Hepatocyte (in vitro differentiated cells): ENCODE results near the gene DYRK1A.

Experiments
- EZH2phosphoT487 ChIP-seq: fragments of 200-600 bp; sonication (generic); IDR thresholded peaks from one replicate; pipeline ENCODE4 v1.6.1; 2018; ENCODE audit warnings: antibody characterized with exemption, mild to moderate bottlenecking, low read depth, moderate library complexity; ENCODE audit not compliant: unreplicated experiment, severe bottlenecking
- TF ChIP-seq, protein P1 (sequence below): fragments of 200-600 bp; sonication (generic); IDR thresholded peaks from 2 replicates; pipeline ENCODE4 v1.5.1; 2016; ENCODE audit warnings: antibody characterized with exemption, mild to moderate bottlenecking; ENCODE audit not compliant: poor library complexity

DNA sequence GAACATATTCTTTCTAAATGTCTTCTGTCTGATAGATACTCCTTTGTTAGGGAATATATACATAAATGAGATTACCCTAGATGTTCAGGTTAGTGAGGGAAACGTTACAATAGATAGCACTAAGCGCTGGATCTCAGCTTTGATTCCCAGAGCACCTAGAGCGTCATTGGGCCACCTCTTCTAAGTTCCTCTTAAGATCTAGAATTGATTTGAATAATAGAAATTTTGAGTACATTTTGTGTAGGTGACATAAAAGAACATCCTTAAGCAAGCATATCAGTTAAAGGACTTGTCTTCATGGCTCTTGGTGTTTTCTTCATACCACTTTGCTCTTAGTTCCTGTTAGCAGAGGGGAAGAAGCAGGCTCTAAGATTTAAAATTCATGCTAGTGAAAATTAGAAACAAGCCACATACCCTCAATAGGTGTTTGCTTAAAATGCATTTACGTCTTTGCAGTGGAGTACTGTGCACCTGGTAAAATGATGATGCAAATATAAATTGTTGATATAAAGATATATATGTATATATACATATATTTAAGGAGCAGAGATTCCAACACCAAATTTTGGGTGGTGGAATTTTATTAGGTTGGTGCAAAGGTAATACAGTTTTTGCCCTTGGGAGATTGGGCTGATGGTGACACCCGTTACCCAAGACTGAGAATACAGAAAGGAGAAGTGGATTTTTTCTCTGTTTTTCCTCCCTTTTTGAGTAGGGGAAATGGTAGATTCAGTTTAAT is 47.1 kb downstream of the DYRK1A start:
- TF ChIP-seq, protein P1, sequence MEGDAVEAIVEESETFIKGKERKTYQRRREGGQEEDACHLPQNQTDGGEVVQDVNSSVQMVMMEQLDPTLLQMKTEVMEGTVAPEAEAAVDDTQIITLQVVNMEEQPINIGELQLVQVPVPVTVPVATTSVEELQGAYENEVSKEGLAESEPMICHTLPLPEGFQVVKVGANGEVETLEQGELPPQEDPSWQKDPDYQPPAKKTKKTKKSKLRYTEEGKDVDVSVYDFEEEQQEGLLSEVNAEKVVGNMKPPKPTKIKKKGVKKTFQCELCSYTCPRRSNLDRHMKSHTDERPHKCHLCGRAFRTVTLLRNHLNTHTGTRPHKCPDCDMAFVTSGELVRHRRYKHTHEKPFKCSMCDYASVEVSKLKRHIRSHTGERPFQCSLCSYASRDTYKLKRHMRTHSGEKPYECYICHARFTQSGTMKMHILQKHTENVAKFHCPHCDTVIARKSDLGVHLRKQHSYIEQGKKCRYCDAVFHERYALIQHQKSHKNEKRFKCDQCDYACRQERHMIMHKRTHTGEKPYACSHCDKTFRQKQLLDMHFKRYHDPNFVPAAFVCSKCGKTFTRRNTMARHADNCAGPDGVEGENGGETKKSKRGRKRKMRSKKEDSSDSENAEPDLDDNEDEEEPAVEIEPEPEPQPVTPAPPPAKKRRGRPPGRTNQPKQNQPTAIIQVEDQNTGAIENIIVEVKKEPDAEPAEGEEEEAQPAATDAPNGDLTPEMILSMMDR: no peak
- no peak for TF ChIP-seq EZH2phosphoT487
